ENCODE data around the gene C16orf78.

Gene C16orf78

DNA sequence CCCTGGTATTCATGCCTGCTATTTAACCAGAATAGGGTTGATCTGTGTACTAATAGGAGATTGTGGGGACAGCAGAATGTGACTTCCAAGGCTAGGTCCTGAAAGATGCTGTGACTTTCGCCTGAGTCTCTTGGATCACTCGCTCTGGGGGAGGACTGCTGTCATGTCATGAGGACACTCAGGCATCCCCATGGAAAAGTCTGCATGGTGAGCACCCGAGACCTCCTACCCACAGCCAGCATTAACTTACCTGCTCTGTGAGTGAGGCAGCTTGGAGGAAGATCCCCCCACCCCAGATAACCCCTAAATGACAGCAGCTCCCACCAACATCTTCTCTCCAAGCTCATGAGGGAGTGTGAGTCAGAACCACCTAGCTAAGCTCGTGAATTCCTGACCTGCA lies 30.3 kb upstream of the C16orf78 start:
- no peaks in the 10 kb centered on the region for H3K79me2 ChIP-seq

DNA sequence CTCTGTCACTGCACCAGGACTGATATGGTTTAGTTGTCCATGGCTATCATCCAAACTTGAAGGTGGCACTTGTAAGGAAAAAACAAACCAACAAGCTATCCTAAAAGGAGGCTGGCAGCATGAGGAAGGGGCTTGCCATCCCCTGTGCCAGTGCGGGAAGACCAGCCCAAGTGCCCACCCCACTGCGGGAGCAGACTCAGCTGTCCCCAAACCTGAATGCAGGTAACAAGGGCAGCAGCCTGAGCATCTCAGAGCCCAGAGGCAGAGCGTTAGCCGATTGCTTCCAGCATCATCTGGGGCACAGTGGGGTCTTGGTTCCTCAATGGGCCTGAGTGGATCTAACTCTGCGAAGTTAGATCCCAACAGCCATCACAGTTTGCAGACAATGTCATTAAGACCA lies 29.2 kb upstream of the C16orf78 start:
- H3K27me3 ChIP-seq (ENCODE audit: control insufficient read depth, insufficient read depth, low read length): no peaks in the 10 kb centered on the region
- H3K4me2 ChIP-seq (ENCODE audit: low read length): no peak overlapping the region
- TF ChIP-seq, protein P1, sequence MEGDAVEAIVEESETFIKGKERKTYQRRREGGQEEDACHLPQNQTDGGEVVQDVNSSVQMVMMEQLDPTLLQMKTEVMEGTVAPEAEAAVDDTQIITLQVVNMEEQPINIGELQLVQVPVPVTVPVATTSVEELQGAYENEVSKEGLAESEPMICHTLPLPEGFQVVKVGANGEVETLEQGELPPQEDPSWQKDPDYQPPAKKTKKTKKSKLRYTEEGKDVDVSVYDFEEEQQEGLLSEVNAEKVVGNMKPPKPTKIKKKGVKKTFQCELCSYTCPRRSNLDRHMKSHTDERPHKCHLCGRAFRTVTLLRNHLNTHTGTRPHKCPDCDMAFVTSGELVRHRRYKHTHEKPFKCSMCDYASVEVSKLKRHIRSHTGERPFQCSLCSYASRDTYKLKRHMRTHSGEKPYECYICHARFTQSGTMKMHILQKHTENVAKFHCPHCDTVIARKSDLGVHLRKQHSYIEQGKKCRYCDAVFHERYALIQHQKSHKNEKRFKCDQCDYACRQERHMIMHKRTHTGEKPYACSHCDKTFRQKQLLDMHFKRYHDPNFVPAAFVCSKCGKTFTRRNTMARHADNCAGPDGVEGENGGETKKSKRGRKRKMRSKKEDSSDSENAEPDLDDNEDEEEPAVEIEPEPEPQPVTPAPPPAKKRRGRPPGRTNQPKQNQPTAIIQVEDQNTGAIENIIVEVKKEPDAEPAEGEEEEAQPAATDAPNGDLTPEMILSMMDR (IDR thresholded peaks at IDR 0.05): no peak
- H2AFZ ChIP-seq: no peak overlapping the region
- no peaks in the 10 kb centered on the region for H3K79me2 ChIP-seq
- H3K9ac ChIP-seq: no peak overlapping the region
- H3K4me1 ChIP-seq: no peaks in the 10 kb centered on the region
- no peaks in the 10 kb centered on the region for H3K9me3 ChIP-seq (ENCODE audit: control insufficient read depth, low read length)
- no peak overlapping the region for H3K27ac ChIP-seq
- no peak overlapping the region for H3K4me3 ChIP-seq (ENCODE audit: low read depth, low read length)
- H3K36me3 ChIP-seq (ENCODE audit: control insufficient read depth, insufficient read depth, low read length): no peaks in the 10 kb centered on the region

More for the DNA sequence above, 30.3 kb upstream of the C16orf78 start:
- Histone ChIP-seq H2AFZ (no peak overlapping the region), H3K36me3 (ENCODE audit: control insufficient read depth, insufficient read depth, low read length) (no peaks in the 10 kb centered on the region), H3K9me3 (ENCODE audit: control insufficient read depth, low read length) (no peaks in the 10 kb centered on the region), H3K4me3 (ENCODE audit: low read depth, low read length) (no peak overlapping the region), H3K27me3 (ENCODE audit: control insufficient read depth, insufficient read depth, low read length) (no peaks in the 10 kb centered on the region), H3K27ac (no peak overlapping the region), H3K9ac (no peak overlapping the region), H3K4me2 (ENCODE audit: low read length) (no peak overlapping the region), H3K4me1 (no peaks in the 10 kb centered on the region)
- TF ChIP-seq, protein P1 (IDR thresholded peaks at IDR 0.05): no peak

DNA sequence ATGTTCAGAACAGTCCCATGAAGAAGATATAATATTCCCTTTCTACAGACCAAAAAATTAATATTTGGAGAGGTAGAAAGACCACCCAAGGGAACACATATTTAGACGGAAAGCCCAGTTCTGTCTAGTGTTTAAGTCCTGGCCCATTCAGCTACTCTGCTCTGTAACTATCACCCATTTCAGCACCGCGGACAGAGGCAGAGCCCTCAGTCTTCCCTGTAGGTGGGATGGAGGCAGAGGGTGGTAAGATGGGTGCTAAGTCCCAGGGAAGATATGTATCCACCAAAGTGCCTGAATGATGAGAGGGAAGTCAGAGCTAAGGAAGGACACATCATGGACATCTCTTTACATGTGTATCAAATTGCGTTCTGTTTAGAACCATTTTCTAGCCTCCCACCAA lies 27.8 kb upstream of the C16orf78 start:
- TF ChIP-seq, protein P1 (IDR thresholded peaks at IDR 0.05): no peak
- Histone ChIP-seq H3K4me2 (ENCODE audit: low read length) (no peak overlapping the region), H2AFZ (no peak overlapping the region), H3K9ac (no peak overlapping the region), H3K36me3 (ENCODE audit: control insufficient read depth, insufficient read depth, low read length) (no peaks in the 10 kb centered on the region), H3K4me1 (no peaks in the 10 kb centered on the region), H3K27ac (no peak overlapping the region), H3K9me3 (ENCODE audit: control insufficient read depth, low read length) (no peaks in the 10 kb centered on the region), H3K27me3 (ENCODE audit: control insufficient read depth, insufficient read depth, low read length) (no peaks in the 10 kb centered on the region), H3K4me3 (ENCODE audit: low read depth, low read length) (no peak overlapping the region), H3K79me2 (no peaks in the 10 kb centered on the region)

DNA sequence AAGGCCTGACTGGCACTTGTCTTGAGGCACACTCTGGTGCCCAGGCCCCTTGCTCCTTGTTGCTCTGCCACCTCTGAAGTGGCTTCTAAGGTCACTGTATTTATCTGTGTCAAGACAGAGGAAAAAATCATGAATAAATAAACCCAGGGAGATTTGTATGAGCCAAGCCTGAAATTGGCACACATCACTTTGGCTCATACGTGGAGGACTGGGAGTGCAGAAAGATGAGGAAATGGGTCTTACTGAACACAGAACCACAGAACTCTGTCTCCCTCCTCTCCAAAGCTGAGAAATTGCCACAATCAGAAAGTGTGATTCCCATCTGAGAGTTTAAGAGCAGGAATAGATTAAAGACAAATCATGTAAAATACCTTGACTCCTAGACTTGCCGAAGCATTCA lies 27.1 kb upstream of the C16orf78 start:
- H3K9me3 ChIP-seq (ENCODE audit: control insufficient read depth, low read length): no peaks in the 10 kb centered on the region
- H3K79me2 ChIP-seq: no peaks in the 10 kb centered on the region
- H3K4me2 ChIP-seq (ENCODE audit: low read length): no peak overlapping the region
- H3K9ac ChIP-seq: no peak overlapping the region
- no peak overlapping the region for H3K27ac ChIP-seq
- no peaks in the 10 kb centered on the region for H3K36me3 ChIP-seq (ENCODE audit: control insufficient read depth, insufficient read depth, low read length)
- no peaks in the 10 kb centered on the region for H3K4me1 ChIP-seq
- TF ChIP-seq, protein P1 (IDR thresholded peaks at IDR 0.05): no peak
- no peaks in the 10 kb centered on the region for H3K27me3 ChIP-seq (ENCODE audit: control insufficient read depth, insufficient read depth, low read length)
- H2AFZ ChIP-seq: no peak overlapping the region
- H3K4me3 ChIP-seq (ENCODE audit: low read depth, low read length): no peak overlapping the region

DNA sequence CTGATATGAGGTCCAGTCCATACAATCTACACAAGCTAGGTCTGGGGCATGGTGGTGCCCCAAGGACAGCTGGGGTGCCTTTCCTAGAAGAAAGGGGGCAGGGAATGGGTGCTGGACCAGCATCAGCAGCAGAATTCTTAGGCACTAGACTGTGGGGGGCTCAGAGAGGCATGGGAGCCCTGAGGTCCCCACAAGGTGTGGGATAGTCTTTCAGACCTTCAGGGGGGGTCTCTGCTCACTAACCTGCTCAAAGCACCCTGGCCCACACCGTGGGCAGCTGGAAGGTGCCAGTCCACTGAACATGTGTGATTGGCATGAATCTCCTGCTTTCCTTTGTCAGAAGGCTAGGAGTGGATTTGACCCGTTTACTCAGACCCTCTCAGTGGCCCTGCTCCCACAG lies 26.1 kb upstream of the C16orf78 start:
- TF ChIP-seq, protein P1 (IDR thresholded peaks at IDR 0.05): no peak
- no peak overlapping the region for H3K4me3 ChIP-seq (ENCODE audit: low read depth, low read length)
- no peaks in the 10 kb centered on the region for H3K79me2 ChIP-seq
- H3K9ac ChIP-seq: no peak overlapping the region
- no peaks in the 10 kb centered on the region for H3K27me3 ChIP-seq (ENCODE audit: control insufficient read depth, insufficient read depth, low read length)
- H3K36me3 ChIP-seq (ENCODE audit: control insufficient read depth, insufficient read depth, low read length): no peaks in the 10 kb centered on the region
- no peak overlapping the region for H3K4me2 ChIP-seq (ENCODE audit: low read length)
- no peak overlapping the region for H2AFZ ChIP-seq
- H3K4me1 ChIP-seq: no peaks in the 10 kb centered on the region
- no peaks in the 10 kb centered on the region for H3K9me3 ChIP-seq (ENCODE audit: control insufficient read depth, low read length)
- H3K27ac ChIP-seq: no peak overlapping the region
